Gastroesophageal sphincter (tissue), 4 donors: Measurements from ENCODE around the gene MYOF. TPM values are rescaled to one million over a fixed set of nuclear protein-coding genes. Genes with fewer than 3 reads are reported as not detected.

ENCODE experiments used
- ATAC-seq: fragments of 150-250 bp; one replicate; pipeline ENCODE4 v1.9.1; 2016; ENCODE audit warnings: mild to moderate bottlenecking, moderate library complexity
- H3K27ac ChIP-seq, 4 donors: fragments of 200-600 bp; sonication (generic) in 3 of 4; 1 replicate in 3 of 4; 2 replicates in 1 of 4; pipeline ENCODE4 v1.5.1; 2016 to 2019
- H3K27me3 ChIP-seq: fragments of 200-600 bp; sonication (generic); one replicate; pipeline ENCODE4 v1.5.1; 2019
- H3K36me3 ChIP-seq, 2 donors: fragments of 200-600 bp; sonication (generic); one replicate each; pipeline ENCODE4 v1.5.1; 2019; ENCODE audit warnings: control low read depth in 1 of 2
- H3K4me1 ChIP-seq, 3 donors: fragments of 200-600 bp; sonication (generic); 1 replicate in 2 of 3; 2 replicates in 1 of 3; pipeline ENCODE4 v1.5.1; 2016 to 2019; ENCODE audit warnings: control low read depth in 2 of 3
- H3K4me3 ChIP-seq, 2 donors: fragments of 200-600 bp; sonication (generic); one replicate each; pipeline ENCODE4 v1.5.1; 2019; ENCODE audit warnings: mild to moderate bottlenecking in 1 of 2, moderate library complexity in 1 of 2
- H3K9me3 ChIP-seq, 3 donors: fragments of 200-600 bp; sonication (generic); one replicate each; pipeline ENCODE4 v1.5.1; 2017 to 2019; ENCODE audit warnings: control low read depth in 2 of 3
- CTCF ChIP-seq, 4 experiments: fragments of 200-600 bp in 2 of 4; fragments of 450-650 bp in 2 of 4; sonication (generic) in 1 of 4; IDR thresholded peaks; one replicate each; pipeline ENCODE4 v1.5.1; 2017 to 2019; ENCODE audit warnings: antibody characterized with exemption in 4 of 4, mild to moderate bottlenecking in 2 of 4, moderate library complexity in 2 of 4
- EP300 ChIP-seq: sonication (generic); formaldehyde crosslinking; IDR thresholded peaks from one replicate; pipeline ENCODE4 v1.6.1; 2017; ENCODE audit warnings: antibody characterized with exemption, mild to moderate bottlenecking
- POLR2A ChIP-seq, 2 donors: fragments of 450-650 bp; IDR thresholded peaks; one replicate each; pipeline ENCODE4 v1.6.1; 2017; ENCODE audit warnings: antibody characterized with exemption in 2 of 2, mild to moderate bottlenecking in 2 of 2, moderate library complexity in 1 of 2
- POLR2AphosphoS5 ChIP-seq: sonication (generic); formaldehyde crosslinking; IDR thresholded peaks from one replicate; pipeline ENCODE4 v1.6.1; 2017; ENCODE audit warnings: antibody characterized with exemption
- WGBS, 2 donors: methylation state at CpG; one replicate each; pipeline ENCODE4 v1.1.5; 2018; ENCODE audit warnings: low coverage in 1 of 2; 5-methylcytosine and 5-hydroxymethylcytosine counted together
- total RNA-seq, 4 donors: library from RNA; depleted of rRNA; stranded (reverse); fragments of >200 nt; gene quantifications; one replicate each; pipeline ENCODE4 v1.1.0, GENCODE V29; 2016

The MYOF gene
- total RNA-seq, 4 donors from 2014 or later: 98.0 to 157 (median 126) TPM

- WGBS, 2 donors: 0 to 44% methylated on average over 1 to 2 of the region's 2 CpGs
- peak in 1 of 4 experiments; percentile 20 for TF ChIP-seq CTCF (IDR thresholded peaks at IDR 0.05)
- TF ChIP-seq EP300: no peak
- ATAC-seq: no peak
- Histone ChIP-seq H3K4me3 (no peak overlapping the region), H3K27ac (peak overlapping the region; percentile 94 to 100 (median 98)), H3K4me1 (peaks cover 51 to 98% (median 71%) of the 10 kb centered on the region in 3 donors), H3K9me3 (no peaks in the 10 kb centered on the region), H3K36me3 (no peaks in the 10 kb centered on the region), H3K27me3 (no peaks in the 10 kb centered on the region)
Measured at GRCh38 chr10:93440591-93441091, 41.5 kb downstream of the MYOF start.

GRCh38 chr10:93438613-93439253, 43.4 kb downstream of the MYOF start:
- 13 to 52% methylated on average over 8 to 14 of the region's 16 CpGs for WGBS, 2 donors
- Histone ChIP-seq H3K27me3 (no peaks in the 10 kb centered on the region), H3K36me3 (no peaks in the 10 kb centered on the region), H3K9me3 (no peaks in the 10 kb centered on the region), H3K4me1 (peaks cover 48 to 98% (median 59%) of the 10 kb centered on the region in 3 donors), H3K27ac (peak overlapping the region; percentile 94 to 100 (median 98)), H3K4me3 (no peak overlapping the region)
- no peak for TF ChIP-seq EP300
- TF ChIP-seq POLR2A (IDR thresholded peaks at IDR 0.05): no peak
- no peak for TF ChIP-seq CTCF (IDR thresholded peaks at IDR 0.05)
- TF ChIP-seq POLR2AphosphoS5: peak; percentile 2
- ATAC-seq: no peak

GRCh38 chr10:93437946-93438612, 44.1 kb downstream of the MYOF start:
- Histone ChIP-seq H3K9me3 (no peaks in the 10 kb centered on the region), H3K4me3 (peak overlapping the region in 1 of 2 donors; percentile 30), H3K36me3 (no peaks in the 10 kb centered on the region), H3K27ac (peak overlapping the region; percentile 94 to 100 (median 98)), H3K27me3 (no peaks in the 10 kb centered on the region), H3K4me1 (peaks cover 46 to 98% (median 56%) of the 10 kb centered on the region in 3 donors)
- no peak for ATAC-seq
- WGBS, 2 donors: 16 to 27% methylated on average over 8 to 13 of the region's 19 CpGs
- TF ChIP-seq POLR2AphosphoS5 (peak; percentile 56), EP300 (no peak), CTCF (IDR thresholded peaks at IDR 0.05) (no peak), POLR2A (IDR thresholded peaks at IDR 0.05) (no peak)

- peak overlapping the region in 1 of 2 donors; percentile 30 for H3K4me3 ChIP-seq
- H3K9me3 ChIP-seq: no peaks in the 10 kb centered on the region
- H3K4me1 ChIP-seq: peaks cover 41 to 98% (median 49%) of the 10 kb centered on the region in 3 donors
- no peaks in the 10 kb centered on the region for H3K36me3 ChIP-seq
- WGBS, 2 donors: 2 to 4% methylated on average over 5 to 13 of the region's 18 CpGs
- no peaks in the 10 kb centered on the region for H3K27me3 ChIP-seq
- peak; percentile 91 for ATAC-seq
- peak overlapping the region; percentile 94 to 100 (median 98) for H3K27ac ChIP-seq
- TF ChIP-seq POLR2AphosphoS5 (peak; percentile 95), POLR2A (IDR thresholded peaks at IDR 0.05) (peak; percentile 35 to 54), EP300 (peak; percentile 83), CTCF (IDR thresholded peaks at IDR 0.05) (no peak)
Measured at GRCh38 chr10:93437086-93437945, 44.8 kb downstream of the MYOF start.
